HG03571 (cell line): ENCODE results near the gene ZNF428.
"Not testable (repeated sequence)": the region's sequence is repeated elsewhere in the genome, so short reads cannot be mapped to it uniquely, and the experiment has no call there.

Experiments used
- ATAC-seq: cut with Tn5 transposase; IDR thresholded peaks from one replicate; pipeline ENCODE4 v1.9.1; 2021; ENCODE audit not compliant: unreplicated experiment

The ZNF428 gene

GRCh38 chr19:43640424-43640757 is 21.0 kb upstream of the ZNF428 start:
- no peak for ATAC-seq

GRCh38 chr19:43639519-43640423 is 20.3 kb upstream of the ZNF428 start, which contains the start of gene CADM4:
TSS of gene CADM4 (minus strand) at chr19:43639850. CDS start at chr19:43639790, 60 bp downstream.
- ATAC-seq: no peak

- no peak for ATAC-seq
Observed at GRCh38 chr19:43638995-43639518, 19.6 kb upstream of the ZNF428 start.

GRCh38 chr19:43638214-43638994 is 19.0 kb upstream of the ZNF428 start:
- no peak for ATAC-seq

- no peak for ATAC-seq
Observed at GRCh38 chr19:43636121-43636683, 16.8 kb upstream of the ZNF428 start.

GRCh38 chr19:43635561-43635940 is 16.1 kb upstream of the ZNF428 start:
- not testable (repeated sequence) for ATAC-seq

- no peak for ATAC-seq
Observed at GRCh38 chr19:43634872-43635560, 15.6 kb upstream of the ZNF428 start.

GRCh38 chr19:43634506-43634871 is 15.1 kb upstream of the ZNF428 start:
- ATAC-seq: no peak

GRCh38 chr19:43634068-43634467 is 14.6 kb upstream of the ZNF428 start:
- ATAC-seq: no peak

- ATAC-seq: no peak
Observed at GRCh38 chr19:43633520-43633919, 14.1 kb upstream of the ZNF428 start.

- ATAC-seq: no peak
Observed at GRCh38 chr19:43631491-43631890, 12.1 kb upstream of the ZNF428 start.

GRCh38 chr19:43628646-43629326 is 9.4 kb upstream of the ZNF428 start:
- ATAC-seq: no peak

- ATAC-seq: no peak
Observed at GRCh38 chr19:43626838-43627237, 7.4 kb upstream of the ZNF428 start.

- no peak for ATAC-seq
Observed at GRCh38 chr19:43625918-43626579, 6.6 kb upstream of the ZNF428 start.

GRCh38 chr19:43624933-43625332 is 5.5 kb upstream of the ZNF428 start:
- ATAC-seq: no peak

- no peak for ATAC-seq
Observed at GRCh38 chr19:43623889-43624670, 4.7 kb upstream of the ZNF428 start.

GRCh38 chr19:43622956-43623355 is 3.5 kb upstream of the ZNF428 start:
- no peak for ATAC-seq

GRCh38 chr19:43622070-43622469 is 2.6 kb upstream of the ZNF428 start:
- no peak for ATAC-seq
